Upper lobe of left lung (tissue), 4 donors: ENCODE results near the gene SEMA7A.
"Not testable (repeated sequence)": the region's sequence is repeated elsewhere in the genome, so short reads cannot be mapped to it uniquely, and the experiment has no call there.

Experiments
- CTCF ChIP-seq, 6 experiments: fragments of 450-650 bp in 4 of 6; fragments of 200-600 bp in 2 of 6; sonication (generic) in 2 of 6; IDR thresholded peaks; one replicate each; pipeline ENCODE4 v1.5.1; 2016 to 2019; ENCODE audit warnings: antibody characterized with exemption in 6 of 6
- POLR2A ChIP-seq, 4 donors: fragments of 450-650 bp; IDR thresholded peaks; one replicate each; pipeline ENCODE4 v1.5.1; 2016 to 2017; ENCODE audit warnings: antibody characterized with exemption in 4 of 4, mild to moderate bottlenecking in 2 of 4

DNA sequence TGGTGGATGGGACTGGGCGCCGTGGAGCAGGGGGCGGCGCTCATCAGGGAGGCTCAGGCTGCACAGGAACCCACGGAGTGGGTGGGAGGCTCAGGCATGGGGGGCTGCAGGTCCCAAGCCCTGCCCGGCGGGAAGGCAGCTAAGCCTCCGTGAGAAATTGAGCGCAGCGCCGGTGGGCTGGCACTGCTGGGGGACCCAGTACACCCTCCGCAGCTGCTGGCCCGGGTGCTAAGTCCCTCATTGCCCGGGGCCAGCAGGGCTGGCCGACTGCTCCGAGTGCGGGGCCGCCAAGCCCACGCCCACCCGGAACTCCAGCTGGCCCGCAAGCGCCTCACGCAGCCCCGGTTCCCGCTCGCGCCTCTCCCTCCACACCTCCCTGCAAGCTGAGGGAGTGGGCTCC lies 46.6 kb upstream of the SEMA7A start:
- TF ChIP-seq CTCF, POLR2A (IDR thresholded peaks at IDR 0.05): not testable (repeated sequence)
